ENCODE measurements around the gene SCMH1.

DNA sequence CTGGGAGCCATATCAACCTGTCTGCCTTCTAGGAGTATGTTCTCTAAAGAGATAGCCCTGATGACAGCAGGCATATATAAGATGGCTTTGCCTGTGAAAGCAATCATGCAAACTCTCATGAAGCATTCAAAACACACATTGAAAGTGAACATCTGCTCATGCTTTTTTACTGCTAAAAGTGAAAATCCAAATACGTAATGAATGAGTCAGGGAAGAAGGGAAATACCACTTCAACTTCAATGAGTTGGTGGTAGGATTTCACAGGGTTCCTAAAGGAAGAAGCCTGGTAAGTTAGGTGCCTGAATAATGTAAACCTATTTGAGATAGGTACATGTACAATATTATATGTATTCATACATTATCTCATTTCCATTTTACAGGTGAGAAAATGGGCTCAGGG, 170.1 kb downstream of the SCMH1 start:
- TF ChIP-seq, protein P1, sequence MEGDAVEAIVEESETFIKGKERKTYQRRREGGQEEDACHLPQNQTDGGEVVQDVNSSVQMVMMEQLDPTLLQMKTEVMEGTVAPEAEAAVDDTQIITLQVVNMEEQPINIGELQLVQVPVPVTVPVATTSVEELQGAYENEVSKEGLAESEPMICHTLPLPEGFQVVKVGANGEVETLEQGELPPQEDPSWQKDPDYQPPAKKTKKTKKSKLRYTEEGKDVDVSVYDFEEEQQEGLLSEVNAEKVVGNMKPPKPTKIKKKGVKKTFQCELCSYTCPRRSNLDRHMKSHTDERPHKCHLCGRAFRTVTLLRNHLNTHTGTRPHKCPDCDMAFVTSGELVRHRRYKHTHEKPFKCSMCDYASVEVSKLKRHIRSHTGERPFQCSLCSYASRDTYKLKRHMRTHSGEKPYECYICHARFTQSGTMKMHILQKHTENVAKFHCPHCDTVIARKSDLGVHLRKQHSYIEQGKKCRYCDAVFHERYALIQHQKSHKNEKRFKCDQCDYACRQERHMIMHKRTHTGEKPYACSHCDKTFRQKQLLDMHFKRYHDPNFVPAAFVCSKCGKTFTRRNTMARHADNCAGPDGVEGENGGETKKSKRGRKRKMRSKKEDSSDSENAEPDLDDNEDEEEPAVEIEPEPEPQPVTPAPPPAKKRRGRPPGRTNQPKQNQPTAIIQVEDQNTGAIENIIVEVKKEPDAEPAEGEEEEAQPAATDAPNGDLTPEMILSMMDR (IDR thresholded peaks at IDR 0.05; ENCODE audit: extremely low read depth in 1 of 2, insufficient read depth in 1 of 2, low read depth in 1 of 2, low read length in 2 of 2) = no peak
- no peak for TF ChIP-seq EZH2 (IDR thresholded peaks at IDR 0.05; ENCODE audit: borderline replicate concordance, low read depth, low read length, severe bottlenecking)
- no peak for TF ChIP-seq POLR2A (IDR thresholded peaks at IDR 0.05; ENCODE audit: low read depth, low read length)
- TF ChIP-seq MYC (IDR thresholded peaks at IDR 0.05; ENCODE audit: low read depth, low read length) = no peak
- TF ChIP-seq, protein P2, sequence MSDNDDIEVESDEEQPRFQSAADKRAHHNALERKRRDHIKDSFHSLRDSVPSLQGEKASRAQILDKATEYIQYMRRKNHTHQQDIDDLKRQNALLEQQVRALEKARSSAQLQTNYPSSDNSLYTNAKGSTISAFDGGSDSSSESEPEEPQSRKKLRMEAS (IDR thresholded peaks at IDR 0.05; ENCODE audit: insufficient read depth, insufficient read length) = no peak
- TF ChIP-seq POLR2AphosphoS5 (IDR thresholded peaks at IDR 0.05; ENCODE audit: insufficient read depth, low read depth, low read length) = no peak

Measured in endothelial cell of umbilical vein (primary cell).